Epithelial cell of prostate (primary cell): ENCODE data around the gene PSMD13.
"Not testable (repeated sequence)": the region's sequence is repeated elsewhere in the genome, so short reads cannot be mapped to it uniquely, and the experiment has no call there.

Source experiments
- DNase-seq: peaks from one replicate; pipeline ENCODE4 v3.0.0-alpha.2; 2011; ENCODE audit warnings: low read depth, low spot score
- H3K27ac ChIP-seq: fragments of 450-650 bp; 2 replicates; pipeline ENCODE4 v1.5.1; 2017; ENCODE audit warnings: mild to moderate bottlenecking

Gene PSMD13

DNA sequence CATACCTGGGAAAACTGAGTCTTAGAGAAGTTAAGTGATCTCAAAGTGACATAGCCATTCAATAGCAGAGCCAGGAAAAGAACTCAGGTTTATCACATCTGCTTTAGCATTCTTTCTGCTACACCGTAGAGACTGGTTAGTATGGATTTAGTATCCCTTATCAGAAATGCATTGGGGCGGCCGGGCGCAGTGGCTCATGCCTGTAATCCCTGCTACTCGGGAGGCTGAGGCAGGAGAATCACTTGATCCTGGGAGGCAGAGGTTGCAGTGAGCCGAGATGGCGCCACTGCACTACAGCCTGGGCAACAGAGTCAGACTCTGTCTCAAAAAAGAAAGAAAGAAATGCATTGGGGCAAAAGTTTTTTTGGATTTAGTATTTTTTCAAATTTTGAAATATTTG lies 1.6 kb downstream of the PSMD13 start:
- not testable (repeated sequence) for DNase-seq

DNA sequence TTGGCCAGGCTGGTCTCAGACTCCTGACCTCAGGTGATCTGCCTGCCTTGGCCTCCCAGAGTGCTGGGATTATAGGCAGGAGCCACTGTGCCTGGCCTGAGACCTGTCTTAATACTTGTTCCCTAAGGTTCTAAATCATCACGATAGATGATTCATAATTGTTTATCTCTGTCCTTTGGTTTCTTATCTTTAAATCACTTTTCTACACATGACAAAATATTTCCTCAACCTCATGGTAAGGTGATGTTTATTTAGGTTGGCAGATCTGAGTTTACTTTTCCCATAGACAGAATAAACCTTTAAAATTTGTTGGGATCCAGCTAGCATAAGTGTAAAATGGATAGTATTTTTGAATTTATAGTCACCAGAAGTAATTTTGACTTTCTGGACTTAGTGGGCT lies 3.5 kb downstream of the PSMD13 start:
- no peak overlapping the region for H3K27ac ChIP-seq
- no peak for DNase-seq

More for the DNA sequence above, 1.6 kb downstream of the PSMD13 start:
- H3K27ac ChIP-seq, result not testable (repeated sequence)

DNA sequence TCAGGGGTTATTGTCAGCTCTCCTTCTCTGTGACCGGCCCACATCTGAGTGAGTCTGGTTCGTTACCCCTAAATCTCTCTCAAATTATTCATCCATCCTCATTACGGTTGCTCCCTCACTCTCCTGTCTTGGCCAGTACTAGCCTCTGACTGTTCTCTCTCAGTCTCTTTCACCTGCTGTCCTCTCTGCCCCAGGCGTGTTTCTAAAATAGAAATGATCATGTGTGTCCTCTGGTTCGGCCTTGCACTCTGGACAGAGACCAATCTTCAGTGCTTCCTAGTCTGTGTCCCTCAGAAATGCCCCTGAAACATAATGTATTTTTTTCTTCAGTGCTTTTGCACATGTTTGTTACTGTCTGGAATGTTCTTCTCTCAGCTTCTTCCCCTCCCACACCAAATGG lies 4.9 kb downstream of the PSMD13 start:
- H3K27ac ChIP-seq, result no peak overlapping the region
- DNase-seq, result no peak

DNA sequence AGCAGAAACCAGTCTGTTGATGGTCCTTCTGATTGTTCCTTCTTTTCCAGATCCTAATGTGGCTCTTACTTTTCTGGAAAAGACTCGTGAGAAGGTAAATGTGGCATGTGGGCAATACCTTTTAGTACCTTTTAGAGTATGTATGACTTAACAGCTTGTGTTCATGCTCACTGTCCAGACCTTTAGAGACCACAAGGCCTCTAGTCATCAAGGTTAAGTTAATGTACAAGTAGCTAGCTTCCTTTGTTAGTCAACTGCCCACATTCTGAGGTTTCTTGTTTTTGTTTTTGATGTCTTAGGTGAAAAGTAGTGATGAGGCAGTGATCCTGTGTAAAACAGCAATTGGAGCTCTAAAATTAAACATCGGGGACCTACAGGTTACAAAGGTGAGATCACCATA lies 7.6 kb downstream of the PSMD13 start:
- no peak overlapping the region for H3K27ac ChIP-seq
- DNase-seq, result no peak

DNA sequence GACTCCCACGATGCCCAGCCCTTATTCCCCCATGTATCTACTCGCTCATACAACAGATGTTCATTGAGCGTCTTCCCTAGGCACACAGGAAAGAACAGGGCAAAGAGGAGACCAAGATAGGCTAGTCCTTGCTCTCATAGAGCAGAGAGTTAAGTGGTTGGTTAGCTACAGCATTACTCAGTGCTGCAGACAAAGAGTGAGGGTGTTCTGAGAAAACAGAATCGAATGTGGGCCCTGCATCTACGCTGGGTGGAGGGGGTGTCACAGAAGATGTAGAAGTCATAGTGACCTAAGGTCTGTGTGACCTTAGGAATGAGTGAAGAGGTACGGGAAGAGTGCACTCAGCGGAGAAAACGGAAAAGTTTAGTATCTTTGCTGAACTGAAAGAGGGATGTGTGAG lies 12.3 kb downstream of the PSMD13 start:
- no peak overlapping the region for H3K27ac ChIP-seq
- no peak for DNase-seq

DNA sequence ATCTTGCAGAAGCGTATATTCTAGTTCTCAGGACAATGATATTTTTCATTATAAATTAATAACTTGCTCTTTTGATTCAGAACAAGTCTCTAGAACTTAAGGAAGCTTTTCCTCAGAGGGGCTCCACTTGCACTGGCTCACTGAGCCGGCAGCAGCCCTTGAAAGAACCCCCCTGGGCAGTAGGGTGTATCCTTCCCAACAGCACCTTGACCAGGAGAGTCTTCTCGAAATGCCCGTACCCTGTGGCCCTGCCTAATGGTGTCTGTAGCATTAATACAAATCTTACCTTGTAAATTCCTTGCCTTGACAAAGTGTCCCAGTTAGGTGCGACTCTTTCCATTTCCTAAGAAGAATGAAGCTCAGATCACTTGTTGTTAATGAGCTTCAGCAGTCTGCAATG lies 13.5 kb downstream of the PSMD13 start:
- no peak for DNase-seq
- H3K27ac ChIP-seq, result no peak overlapping the region

DNA sequence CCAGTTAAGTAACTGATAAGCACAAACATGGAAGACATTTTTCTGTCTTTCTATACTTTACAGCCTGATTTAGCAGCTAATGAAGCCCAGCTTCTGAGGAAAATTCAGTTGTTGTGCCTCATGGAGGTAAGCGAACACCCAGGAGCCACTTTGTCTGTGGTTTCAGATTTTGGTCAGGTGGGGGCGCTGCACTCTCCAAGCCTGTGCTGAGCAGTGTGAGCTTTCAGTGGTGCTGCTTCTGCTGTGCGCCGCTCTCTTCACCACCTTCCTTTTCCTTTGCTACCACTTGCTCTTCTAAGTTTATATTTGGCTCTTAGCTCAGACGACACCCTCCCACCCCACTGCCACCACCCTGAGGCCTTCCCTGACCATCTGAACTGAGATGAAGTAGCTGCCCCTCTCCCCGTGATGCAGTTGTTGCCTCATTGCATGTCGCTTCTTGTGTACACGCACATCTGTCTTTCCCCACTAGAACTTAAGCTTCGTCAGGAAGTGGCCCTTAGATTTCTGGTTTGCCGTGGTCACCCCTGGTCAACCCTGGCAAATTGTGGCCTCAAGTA lies 14.0 kb downstream of the PSMD13 start:
- DNase-seq, result no peak
- no peak overlapping the region for H3K27ac ChIP-seq

DNA sequence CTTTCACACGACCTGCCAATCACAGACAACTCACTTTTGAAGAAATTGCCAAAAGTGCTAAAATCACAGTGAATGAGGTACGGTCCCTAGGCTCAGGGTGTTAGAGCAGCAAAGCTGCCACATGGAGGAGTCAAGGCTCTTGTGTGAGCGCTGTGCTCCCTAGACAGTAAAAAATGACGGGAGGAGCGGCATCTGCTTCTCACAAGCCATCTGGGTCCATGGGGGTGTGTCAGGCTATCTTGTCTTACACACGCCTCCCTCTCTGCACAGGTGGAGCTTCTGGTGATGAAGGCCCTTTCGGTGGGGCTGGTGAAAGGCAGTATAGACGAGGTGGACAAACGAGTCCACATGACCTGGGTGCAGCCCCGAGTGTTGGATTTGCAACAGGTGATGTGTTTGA lies 14.8 kb downstream of the PSMD13 start:
- no peak overlapping the region for H3K27ac ChIP-seq
- DNase-seq, result no peak

DNA sequence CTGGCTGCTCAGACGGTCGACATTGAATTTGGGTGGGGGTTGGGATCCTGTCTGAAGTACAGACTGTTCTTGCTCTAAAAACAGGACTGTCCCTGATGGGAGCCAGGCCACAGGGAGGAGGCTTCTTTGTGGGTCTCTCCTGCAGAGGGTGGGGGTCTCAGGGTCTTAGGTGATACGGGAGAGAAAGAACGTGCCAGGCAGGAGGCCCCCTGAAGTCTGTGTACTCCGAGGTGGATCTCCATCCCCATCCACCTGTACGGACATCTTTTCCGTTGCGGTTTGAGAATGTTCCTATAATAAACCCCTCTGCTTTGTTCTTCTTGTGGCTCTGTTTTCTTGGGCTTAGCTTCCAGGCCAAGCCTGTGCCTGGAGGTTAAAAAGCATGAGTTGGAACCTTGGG lies 15.9 kb downstream of the PSMD13 start:
- DNase-seq, result no peak
- no peak overlapping the region for H3K27ac ChIP-seq

DNA sequence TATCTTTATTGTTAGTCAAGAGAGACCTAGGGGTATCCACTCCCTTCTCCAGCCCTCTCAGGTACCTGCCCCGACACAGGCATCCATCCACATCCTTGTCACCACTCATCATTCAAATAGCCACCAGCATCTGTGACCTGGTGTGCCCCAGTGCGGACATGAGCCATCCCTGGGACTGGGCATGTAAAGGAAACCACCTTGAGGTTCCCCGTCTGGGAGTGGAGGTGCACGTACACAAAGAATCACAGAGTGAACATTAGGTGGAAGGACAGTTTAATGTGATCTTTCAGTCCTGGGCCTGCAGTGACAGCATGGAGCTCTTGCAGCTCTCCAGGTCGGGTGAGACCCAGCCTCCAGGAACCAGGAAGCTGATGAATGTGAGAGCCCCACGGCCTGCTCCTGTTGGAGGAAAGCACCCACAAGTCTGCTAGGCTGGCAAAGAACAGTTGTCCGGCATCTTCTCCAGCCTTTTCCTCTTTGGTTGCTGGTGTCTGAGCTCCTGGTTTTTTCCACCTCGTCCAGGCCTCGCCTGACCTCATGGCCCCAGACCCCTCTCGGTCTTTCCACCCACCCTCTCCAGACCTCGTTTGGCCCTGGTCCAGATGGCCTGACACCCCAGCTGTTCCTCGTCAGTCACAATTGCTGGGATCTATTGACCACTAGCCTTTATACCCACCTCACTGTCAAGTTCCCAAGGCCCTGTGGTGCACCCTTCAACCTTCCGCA lies 16.5 kb downstream of the PSMD13 start:
- no peak for DNase-seq

DNA sequence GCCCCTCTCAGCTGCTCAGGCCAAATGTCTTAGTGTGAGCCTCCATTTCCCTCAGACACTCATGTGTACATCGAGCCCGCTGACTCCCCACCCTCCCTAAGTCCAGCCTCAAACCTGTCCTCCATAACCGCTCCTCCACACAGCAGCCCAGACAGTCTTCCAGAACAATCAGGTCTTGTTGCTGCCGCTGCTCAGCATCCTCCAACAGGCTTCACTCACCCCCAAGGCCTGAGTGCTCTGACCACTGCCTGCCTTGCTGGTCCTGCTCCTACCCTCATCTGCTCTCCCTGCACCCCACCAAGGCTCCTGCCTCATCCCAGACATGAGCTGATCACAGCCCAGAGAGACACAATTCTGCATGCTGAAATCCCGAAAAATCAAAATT lies 17.1 kb downstream of the PSMD13 start:
- DNase-seq, result no peak
- H3K27ac ChIP-seq, result no peak overlapping the region

More for the DNA sequence above, 16.5 kb downstream of the PSMD13 start:
- H3K27ac ChIP-seq, result no peak overlapping the region

DNA sequence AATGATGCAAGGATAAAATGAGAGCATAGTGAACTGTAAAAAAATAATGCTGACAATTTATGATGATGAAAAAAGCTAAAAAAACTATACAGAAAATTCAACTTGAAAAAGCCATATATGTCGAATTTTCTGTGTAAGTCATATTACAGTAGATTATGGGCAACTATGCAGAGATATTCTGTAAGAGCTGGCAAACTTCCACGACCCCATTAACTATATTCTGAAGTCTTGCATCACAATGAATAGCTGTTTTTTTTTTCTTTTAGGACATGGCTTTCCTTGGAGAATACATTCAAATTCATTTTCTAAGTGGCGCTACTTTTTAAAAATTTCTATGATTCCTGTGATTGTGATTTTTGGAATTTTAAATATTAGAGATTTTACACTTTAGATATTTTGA lies 18.4 kb downstream of the PSMD13 start:
- no peak overlapping the region for H3K27ac ChIP-seq
- DNase-seq, result no peak

DNA sequence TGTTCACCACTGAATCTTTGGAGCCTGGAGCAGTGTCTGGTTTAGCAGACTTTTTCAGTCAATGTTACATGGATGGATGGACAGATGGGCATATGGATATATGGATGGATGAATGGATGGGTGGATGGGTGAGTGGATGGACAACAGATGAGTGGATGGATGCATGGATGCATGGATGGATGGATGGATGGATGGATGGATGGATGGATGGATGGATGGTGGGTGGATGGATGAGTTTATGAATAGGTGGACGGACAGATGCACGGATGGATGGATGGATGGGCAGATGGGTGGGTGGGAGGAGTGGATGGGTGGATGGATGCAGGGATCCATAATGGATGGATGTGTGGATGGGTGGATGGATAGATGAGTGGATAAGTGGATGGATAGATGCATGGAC lies 19.0 kb downstream of the PSMD13 start:
- DNase-seq, result no peak
- H3K27ac ChIP-seq, result no peak overlapping the region

DNA sequence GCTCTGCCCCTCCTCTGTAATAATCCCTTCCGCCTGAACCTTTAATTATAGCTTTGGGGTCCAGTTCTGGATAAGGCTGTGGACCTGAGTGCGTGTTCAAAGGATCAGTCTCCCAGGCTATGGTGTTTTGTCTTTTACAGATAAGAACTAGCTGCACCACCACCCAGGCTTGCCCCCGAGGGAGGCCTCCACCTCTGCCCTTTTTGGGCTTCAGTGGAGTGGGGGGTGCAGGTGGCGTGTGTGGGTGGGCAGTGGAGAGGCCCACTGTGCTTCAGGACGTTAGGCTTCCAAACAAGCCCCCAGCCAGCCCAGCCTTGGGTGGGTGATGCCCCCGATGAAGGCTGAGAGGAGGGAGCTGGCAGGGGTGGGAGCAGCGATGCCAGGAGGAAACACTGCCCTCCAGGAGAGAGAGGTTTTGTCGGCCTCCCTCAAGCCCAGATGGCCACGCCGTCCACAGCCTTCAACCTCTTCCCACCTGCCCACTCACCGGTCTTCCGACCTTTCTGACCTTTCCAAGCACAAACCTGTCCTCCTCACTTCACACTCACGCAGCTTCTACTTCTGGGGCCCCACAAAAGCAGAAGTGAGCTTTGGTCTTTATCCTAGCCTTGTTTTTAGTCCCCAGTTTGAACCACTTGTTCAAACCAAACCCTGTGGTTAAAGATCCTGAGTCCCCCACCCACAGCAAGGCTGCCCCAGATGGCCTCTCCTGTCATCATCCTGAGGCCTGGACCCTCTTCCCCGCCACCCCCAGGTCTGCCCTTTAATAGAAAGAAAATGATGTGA lies 20.4 kb downstream of the PSMD13 start:
- no peak for DNase-seq
- no peak overlapping the region for H3K27ac ChIP-seq

DNA sequence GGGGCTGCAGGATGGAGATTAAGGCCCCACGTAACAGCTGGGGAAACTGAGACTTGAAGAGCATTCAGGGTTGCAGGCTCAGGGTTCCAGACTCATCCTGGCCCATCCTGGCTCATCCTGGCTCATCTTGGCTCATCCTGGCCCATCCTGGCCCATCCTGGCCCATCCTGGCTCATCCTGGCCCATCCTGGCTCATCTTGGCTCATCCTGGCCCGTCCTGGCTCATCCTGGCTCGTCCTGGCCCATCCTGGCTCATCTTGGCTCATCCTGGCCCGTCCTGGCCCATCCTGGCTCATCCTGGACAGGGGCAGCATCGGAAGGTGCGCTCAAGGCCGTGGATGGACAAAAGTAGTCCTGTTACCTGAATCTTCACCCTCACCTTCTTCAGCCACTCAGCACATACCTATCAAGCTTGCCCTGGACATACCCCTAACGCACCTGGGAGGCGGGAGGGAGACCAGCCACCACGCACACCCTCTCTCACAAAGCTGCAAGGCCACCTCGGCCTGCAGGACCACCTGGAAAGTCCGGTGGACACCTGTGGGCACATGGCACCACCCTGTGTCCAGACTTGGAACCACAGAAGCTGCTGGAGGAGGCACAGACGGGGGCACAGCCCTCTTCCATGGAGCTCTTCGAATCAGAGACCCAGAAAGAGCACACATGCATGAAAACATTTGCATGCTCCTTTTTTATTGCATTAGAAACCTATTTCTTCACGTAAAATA lies 21.2 kb downstream of the PSMD13 start:
- no peak overlapping the region for H3K27ac ChIP-seq
- DNase-seq, result no peak

DNA sequence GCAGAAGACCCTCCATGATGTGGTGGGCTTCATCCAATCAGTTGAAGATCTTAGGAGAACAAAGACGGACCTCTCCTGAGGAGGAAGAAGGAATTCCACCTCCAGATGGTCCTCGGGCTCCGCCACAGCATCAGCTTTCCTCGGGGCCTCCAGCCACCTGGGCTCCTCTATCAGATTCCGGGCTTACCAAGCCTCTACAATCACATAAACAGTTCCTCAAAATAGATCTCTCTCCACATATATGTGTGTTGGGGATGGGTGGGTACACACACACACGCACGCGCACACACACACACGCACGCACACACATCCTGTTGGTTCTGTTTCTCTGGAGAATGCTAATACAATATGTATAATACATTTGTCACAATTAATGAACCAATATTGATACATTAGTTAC lies 22.6 kb downstream of the PSMD13 start:
- no peak overlapping the region for H3K27ac ChIP-seq
- no peak for DNase-seq

DNA sequence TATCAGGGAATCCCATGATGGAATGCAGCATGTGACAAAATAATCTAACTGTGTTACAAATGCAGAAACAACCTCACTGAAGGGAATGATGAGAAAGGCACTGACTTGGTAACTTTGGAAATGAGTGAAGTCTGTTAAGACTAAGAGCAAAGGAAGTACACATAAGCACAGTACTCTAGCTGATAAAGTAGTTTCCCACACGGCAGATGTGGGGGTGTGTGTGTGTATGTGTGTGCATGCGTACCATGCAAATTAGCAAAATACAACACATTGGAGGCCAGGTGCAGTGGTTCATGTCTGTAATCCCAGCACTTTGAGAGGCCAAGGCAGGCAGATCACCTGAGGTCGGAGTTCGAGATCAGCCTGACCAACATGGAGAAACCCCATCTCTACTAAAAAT lies 24.8 kb downstream of the PSMD13 start:
- no peak for DNase-seq
- H3K27ac ChIP-seq, result no peak overlapping the region

DNA sequence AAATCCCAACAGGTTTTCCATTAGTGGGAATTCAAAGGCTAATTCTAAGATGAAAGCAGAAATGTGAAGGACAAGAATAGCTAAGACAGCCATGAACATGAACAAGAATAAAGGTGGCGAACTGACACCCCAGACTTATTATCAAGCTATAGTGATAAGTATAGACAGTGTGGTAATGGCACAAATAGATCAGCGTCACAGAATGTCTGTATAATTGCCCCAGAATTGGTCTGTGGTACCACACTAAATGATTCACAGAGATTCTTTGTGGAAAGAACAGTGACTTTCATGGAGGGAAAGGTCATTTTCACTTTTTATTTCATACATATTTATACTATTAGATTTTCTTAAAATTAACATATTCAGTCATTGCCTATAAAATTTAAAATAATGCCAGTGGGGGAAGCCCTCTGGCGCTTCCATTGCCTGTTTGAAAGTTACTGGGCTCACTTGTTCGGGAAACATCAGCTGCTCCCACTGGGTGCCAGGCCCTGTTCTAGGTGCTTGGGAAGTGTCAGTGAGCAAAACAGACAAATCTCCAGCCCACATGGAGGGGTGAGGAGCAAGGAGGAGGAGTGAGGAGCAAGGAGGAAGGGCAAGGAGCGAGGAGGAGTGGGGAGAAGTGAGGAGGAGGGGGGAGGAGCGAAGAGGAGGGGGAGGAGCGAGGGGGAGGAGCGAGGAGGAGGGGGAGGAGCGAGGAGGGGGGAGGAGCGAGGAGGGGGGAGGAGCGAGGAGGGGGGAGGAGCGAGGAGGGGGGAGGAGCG lies 30.1 kb downstream of the PSMD13 start:
- H3K27ac ChIP-seq, result no peak overlapping the region
- DNase-seq, result no peak

DNA sequence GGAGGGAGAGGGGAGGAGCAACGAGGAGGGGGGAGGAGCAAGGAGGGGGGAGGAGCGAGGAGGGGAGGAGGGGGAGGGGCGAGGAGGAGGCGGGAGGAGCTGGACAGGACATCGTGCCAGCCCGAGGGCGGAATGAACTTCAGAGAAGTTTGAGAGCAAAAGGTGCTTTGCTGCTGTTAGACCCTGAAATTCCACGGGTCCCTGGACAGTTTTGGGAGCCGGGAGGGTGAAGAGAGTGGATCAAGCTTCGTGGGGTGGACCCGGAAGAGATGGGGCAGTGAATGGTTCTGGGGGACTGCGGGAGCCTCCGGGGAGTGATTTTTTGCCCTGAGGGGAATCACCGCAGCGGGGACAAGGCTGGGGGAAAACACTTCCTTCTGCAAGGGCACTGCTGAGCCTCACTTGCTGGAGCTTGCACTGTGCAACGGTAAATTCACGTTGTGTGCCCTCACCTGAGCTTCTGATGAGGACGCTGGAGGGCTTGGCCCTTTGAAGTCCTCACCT lies 30.8 kb downstream of the PSMD13 start:
- DNase-seq, result no peak
- no peak overlapping the region for H3K27ac ChIP-seq

DNA sequence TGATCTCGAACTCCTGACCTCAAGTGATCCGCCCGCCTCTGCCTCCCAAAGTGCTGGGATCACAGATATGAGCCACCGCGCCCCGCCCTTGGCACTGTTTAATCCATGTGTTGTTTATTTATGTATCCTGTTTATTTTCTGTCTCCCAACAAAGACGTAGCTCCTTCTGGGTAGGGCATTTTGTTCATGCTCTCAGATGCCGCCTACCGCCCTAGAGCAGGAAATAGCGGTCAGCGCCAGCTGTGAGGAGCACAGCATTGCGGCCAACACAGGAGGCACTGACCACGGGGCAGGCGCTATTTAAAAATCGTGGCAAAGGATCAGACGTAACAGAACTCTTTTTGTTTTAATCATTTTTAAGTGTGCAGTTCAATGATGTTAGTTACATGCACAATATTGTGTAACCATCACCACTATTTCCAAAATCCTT lies 32.0 kb downstream of the PSMD13 start:
- not testable (repeated sequence) for DNase-seq, H3K27ac ChIP-seq
